ENCODE results near the gene ZNF74. TPM values are rescaled to one million over a fixed set of nuclear protein-coding genes. Genes with fewer than 3 reads are reported as not detected.

Gene ZNF74
- total RNA-seq, 4 donors from 2014 or later, result 9.3 to 17.5 (median 10.5) TPM

- peaks cover 8% of the 10 kb centered on the region for H3K36me3 ChIP-seq
- no peak for TF ChIP-seq CTCF (IDR thresholded peaks at IDR 0.05)
- no peak for TF ChIP-seq EP300 (IDR thresholded peaks at IDR 0.05)
- no peak for TF ChIP-seq POLR2AphosphoS5 (IDR thresholded peaks at IDR 0.05)
- no peak for TF ChIP-seq POLR2A (IDR thresholded peaks at IDR 0.05)
- H3K27me3 ChIP-seq, result peaks cover 17% of the 10 kb centered on the region
- DNase-seq (ENCODE audit: low spot score in 2 of 2), result no peak
- no peak overlapping the region for H3K4me3 ChIP-seq
- 47% methylated on average over 15 of the region's 31 CpGs for WGBS
- H3K9me3 ChIP-seq, result no peaks in the 10 kb centered on the region
- H3K4me1 ChIP-seq, result peaks cover 45% of the 10 kb centered on the region
- H3K27ac ChIP-seq, result peak overlapping the region; percentile 35
Observed at GRCh38 chr22:20423906-20424551, 30.1 kb downstream of the ZNF74 start.

- Histone ChIP-seq H3K4me3 (no peak overlapping the region), H3K9me3 (no peaks in the 10 kb centered on the region), H3K4me1 (peaks cover 49% of the 10 kb centered on the region), H3K27ac (no peak overlapping the region), H3K36me3 (peaks cover 8% of the 10 kb centered on the region), H3K27me3 (peaks cover 17% of the 10 kb centered on the region)
- DNase-seq (ENCODE audit: low spot score in 2 of 2), result no peak
- TF ChIP-seq EP300 (IDR thresholded peaks at IDR 0.05), result no peak
- TF ChIP-seq POLR2A (IDR thresholded peaks at IDR 0.05), result no peak
- TF ChIP-seq POLR2AphosphoS5 (IDR thresholded peaks at IDR 0.05), result no peak
- no peak for TF ChIP-seq CTCF (IDR thresholded peaks at IDR 0.05)
- 66% methylated on average over 4 of the region's 15 CpGs for WGBS
Observed at GRCh38 chr22:20424568-20424931, 30.6 kb downstream of the ZNF74 start.

- peaks cover 8% of the 10 kb centered on the region for H3K36me3 ChIP-seq
- no peaks in the 10 kb centered on the region for H3K9me3 ChIP-seq
- DNase-seq (ENCODE audit: low spot score in 2 of 2), result no peak
- H3K4me1 ChIP-seq, result peaks cover 54% of the 10 kb centered on the region
- 21% methylated on average over 33 of the region's 59 CpGs for whole genome bisulfite sequencing
- no peak for TF ChIP-seq CTCF (IDR thresholded peaks at IDR 0.05)
- TF ChIP-seq EP300 (IDR thresholded peaks at IDR 0.05), result no peak
- TF ChIP-seq POLR2A (IDR thresholded peaks at IDR 0.05), result no peak
- no peak for TF ChIP-seq POLR2AphosphoS5 (IDR thresholded peaks at IDR 0.05)
- H3K27ac ChIP-seq, result no peak overlapping the region
- H3K27me3 ChIP-seq, result peaks cover 22% of the 10 kb centered on the region
- peak overlapping the region; percentile 45 for H3K4me3 ChIP-seq
Observed at GRCh38 chr22:20424932-20425565, 31.1 kb downstream of the ZNF74 start.

GRCh38 chr22:20425566-20426258 is 31.8 kb downstream of the ZNF74 start:
- Histone ChIP-seq H3K4me3 (peak overlapping the region; percentile 45), H3K36me3 (peaks cover 8% of the 10 kb centered on the region), H3K27ac (no peak overlapping the region), H3K9me3 (no peaks in the 10 kb centered on the region), H3K4me1 (peaks cover 61% of the 10 kb centered on the region), H3K27me3 (peaks cover 28% of the 10 kb centered on the region)
- DNase-seq (ENCODE audit: low spot score in 2 of 2), result no peak
- 16% methylated on average over 12 of the region's 96 CpGs for WGBS
- TF ChIP-seq POLR2A (IDR thresholded peaks at IDR 0.05), result no peak
- no peak for TF ChIP-seq POLR2AphosphoS5 (IDR thresholded peaks at IDR 0.05)
- no peak for TF ChIP-seq EP300 (IDR thresholded peaks at IDR 0.05)
- TF ChIP-seq CTCF (IDR thresholded peaks at IDR 0.05), result no peak

GRCh38 chr22:20426259-20426615 is 32.3 kb downstream of the ZNF74 start:
- H3K4me1 ChIP-seq, result peaks cover 66% of the 10 kb centered on the region
- WGBS, result 39% methylated on average over 9 of the region's 12 CpGs
- DNase-seq (ENCODE audit: low spot score in 2 of 2), result no peak

More at GRCh38 chr22:20426259-20426615, 32.3 kb downstream of the ZNF74 start:
- TF ChIP-seq POLR2AphosphoS5 (IDR thresholded peaks at IDR 0.05) (no peak), EP300 (IDR thresholded peaks at IDR 0.05) (no peak), POLR2A (IDR thresholded peaks at IDR 0.05) (no peak), CTCF (IDR thresholded peaks at IDR 0.05) (no peak)
- Histone ChIP-seq H3K27me3 (peaks cover 32% of the 10 kb centered on the region), H3K36me3 (peaks cover 8% of the 10 kb centered on the region), H3K9me3 (no peaks in the 10 kb centered on the region), H3K27ac (no peak overlapping the region), H3K4me3 (peak overlapping the region; percentile 45)

Data from suprapubic skin (tissue), 4 donors.